ENCODE data around the gene SERGEF. TPM values are rescaled to one million over a fixed set of nuclear protein-coding genes. Genes with fewer than 3 reads are reported as not detected.

The SERGEF gene
- total RNA-seq, 1 donor: 61.8 TPM

DNA sequence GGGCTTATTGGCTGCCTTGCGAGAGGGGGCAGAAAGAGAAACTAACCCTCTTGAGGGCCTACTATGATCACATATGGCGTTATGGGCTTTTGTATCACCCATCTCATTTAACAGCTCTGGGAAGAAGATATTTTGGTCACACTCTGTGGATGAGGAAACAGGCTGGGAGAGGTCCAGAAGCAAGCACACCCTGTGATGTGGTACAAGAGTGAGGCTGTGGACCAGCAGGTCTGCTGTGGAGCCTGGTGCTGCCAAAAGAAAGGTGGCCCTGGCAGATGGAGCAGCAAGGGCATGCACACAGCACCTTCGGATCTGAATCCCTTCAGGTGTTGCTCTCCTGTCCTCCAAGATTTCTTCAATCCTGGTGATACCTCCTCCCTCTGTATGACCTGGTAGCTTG, 214.1 kb downstream of the SERGEF start:
- no peaks in the 10 kb centered on the region for H3K9me3 ChIP-seq (ENCODE audit: low read depth, low read length)
- H3K4me3 ChIP-seq (ENCODE audit: low read length): no peak overlapping the region
- H3K27me3 ChIP-seq (ENCODE audit: insufficient read depth, low read length): no peaks in the 10 kb centered on the region
- H3K4me1 ChIP-seq (ENCODE audit: insufficient read depth, low read length): no peaks in the 10 kb centered on the region

DNA sequence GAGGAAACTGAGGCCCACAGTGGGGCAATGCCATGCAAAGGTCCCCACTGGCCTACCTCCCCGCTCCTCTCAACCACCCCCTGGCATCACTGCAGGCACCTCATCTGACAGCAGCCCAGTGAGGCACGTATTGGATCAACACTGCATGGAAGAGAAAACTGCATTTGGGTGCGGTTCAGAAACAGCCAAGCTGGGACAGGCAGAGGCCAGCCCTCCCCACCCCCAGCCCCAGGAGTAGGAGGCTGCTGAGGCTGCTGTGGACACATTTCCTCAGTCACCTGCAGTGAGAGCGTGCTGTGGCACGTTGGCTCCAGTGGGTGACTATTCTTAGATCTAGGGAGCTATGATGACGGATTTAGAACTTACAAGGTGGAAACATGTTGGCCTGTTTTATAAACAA, 214.6 kb downstream of the SERGEF start:
- Histone ChIP-seq H3K4me1 (ENCODE audit: insufficient read depth, low read length) (no peaks in the 10 kb centered on the region), H3K4me3 (ENCODE audit: low read length) (no peak overlapping the region), H3K9me3 (ENCODE audit: low read depth, low read length) (no peaks in the 10 kb centered on the region), H3K27me3 (ENCODE audit: insufficient read depth, low read length) (no peaks in the 10 kb centered on the region)

DNA sequence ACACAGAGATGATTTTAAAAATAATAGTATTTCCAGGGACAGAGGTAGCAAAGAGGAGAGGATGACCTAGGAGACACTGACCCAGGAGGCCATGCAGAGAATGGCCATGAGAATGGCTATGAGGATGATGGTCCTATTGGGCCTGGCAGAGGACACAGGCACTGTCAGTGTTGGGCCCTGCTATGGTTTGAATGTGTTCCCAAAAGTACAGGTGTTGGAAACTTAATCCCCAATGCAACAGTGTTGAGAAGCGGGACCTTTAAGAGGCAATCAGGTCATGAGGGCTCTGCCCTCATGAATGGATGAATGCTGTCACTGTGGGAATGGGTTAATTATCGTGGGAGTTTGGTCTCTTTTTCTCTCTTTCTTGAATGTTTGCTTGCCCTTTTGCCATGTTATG, 216.7 kb downstream of the SERGEF start:
- Histone ChIP-seq H3K9me3 (ENCODE audit: low read depth, low read length) (no peaks in the 10 kb centered on the region), H3K4me3 (ENCODE audit: low read length) (no peak overlapping the region), H3K4me1 (ENCODE audit: insufficient read depth, low read length) (no peaks in the 10 kb centered on the region), H3K27me3 (ENCODE audit: insufficient read depth, low read length) (no peaks in the 10 kb centered on the region)

DNA sequence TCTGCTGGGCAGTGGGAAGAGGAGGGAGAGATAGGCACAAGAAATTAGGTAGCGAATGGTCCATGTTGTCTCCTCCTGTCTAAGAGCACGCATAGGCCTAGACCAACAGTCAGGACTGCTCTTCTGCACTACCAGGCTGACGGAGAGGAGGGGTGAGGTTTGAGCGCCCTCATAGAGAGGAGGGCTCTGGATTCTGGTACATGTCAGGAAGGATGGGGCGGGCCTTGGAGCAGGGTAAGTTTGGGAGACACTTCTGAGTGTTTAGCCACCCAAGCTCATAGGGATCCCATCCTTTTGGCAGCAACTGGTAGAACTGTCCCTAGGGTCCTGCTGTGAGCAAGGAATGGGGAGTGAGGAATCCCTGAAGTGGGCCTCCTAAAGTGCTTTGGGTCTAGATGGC, 217.9 kb downstream of the SERGEF start:
- Histone ChIP-seq H3K4me3 (ENCODE audit: low read length) (no peak overlapping the region), H3K27me3 (ENCODE audit: insufficient read depth, low read length) (no peaks in the 10 kb centered on the region), H3K4me1 (ENCODE audit: insufficient read depth, low read length) (no peaks in the 10 kb centered on the region), H3K9me3 (ENCODE audit: low read depth, low read length) (no peaks in the 10 kb centered on the region)

DNA sequence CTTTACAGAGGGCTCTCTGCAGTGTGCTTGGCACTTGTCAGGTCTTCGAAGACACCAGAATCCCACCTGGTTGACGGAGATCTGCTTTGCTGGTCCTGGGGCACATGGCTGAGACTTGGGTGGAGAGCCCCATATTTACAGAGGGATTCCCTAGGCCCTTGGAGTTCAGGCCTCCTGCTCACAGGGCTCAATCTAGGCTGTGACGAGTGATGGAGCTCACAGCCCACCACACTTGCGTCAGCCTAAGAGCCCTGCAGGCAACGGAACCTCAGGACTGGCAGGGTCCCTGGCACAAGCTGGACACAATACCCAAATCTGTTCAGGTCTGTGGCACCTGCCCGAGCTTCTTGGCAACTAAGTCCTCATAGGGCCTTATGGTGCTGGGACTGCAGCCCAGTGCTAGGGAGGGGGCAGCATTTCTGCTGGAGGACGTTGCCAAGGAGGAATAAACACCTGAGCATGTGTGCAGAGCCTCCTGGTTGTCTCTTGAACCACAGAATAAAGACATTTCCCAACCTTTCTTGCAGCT, 219.1 kb downstream of the SERGEF start:
- H3K9me3 ChIP-seq (ENCODE audit: low read depth, low read length): no peaks in the 10 kb centered on the region
- H3K27me3 ChIP-seq (ENCODE audit: insufficient read depth, low read length): no peaks in the 10 kb centered on the region
- no peak overlapping the region for H3K4me3 ChIP-seq (ENCODE audit: low read length)
- H3K4me1 ChIP-seq (ENCODE audit: insufficient read depth, low read length): no peaks in the 10 kb centered on the region

DNA sequence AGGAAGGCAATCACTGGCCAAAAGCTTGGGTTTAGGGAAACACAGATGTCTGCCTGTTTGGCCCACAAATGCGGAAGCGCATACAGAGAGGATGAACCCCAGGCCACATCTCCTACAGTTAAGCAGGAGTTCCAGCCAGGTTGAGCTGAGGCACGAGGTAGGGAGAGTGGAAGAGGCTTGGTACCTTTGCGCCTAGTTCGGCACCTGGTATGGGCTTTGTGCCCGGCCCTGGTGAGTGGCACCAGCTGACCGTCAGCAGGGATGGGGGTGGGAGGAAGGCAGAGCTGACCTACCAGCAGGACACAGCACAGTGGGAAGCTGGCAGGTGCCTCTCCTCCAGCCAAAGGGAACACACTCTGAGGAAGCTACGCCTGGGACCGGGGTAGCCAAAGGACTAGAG, 220.7 kb downstream of the SERGEF start:
- Histone ChIP-seq H3K4me3 (ENCODE audit: low read length) (no peak overlapping the region), H3K9me3 (ENCODE audit: low read depth, low read length) (no peaks in the 10 kb centered on the region), H3K4me1 (ENCODE audit: insufficient read depth, low read length) (no peaks in the 10 kb centered on the region), H3K27me3 (ENCODE audit: insufficient read depth, low read length) (no peaks in the 10 kb centered on the region)

DNA sequence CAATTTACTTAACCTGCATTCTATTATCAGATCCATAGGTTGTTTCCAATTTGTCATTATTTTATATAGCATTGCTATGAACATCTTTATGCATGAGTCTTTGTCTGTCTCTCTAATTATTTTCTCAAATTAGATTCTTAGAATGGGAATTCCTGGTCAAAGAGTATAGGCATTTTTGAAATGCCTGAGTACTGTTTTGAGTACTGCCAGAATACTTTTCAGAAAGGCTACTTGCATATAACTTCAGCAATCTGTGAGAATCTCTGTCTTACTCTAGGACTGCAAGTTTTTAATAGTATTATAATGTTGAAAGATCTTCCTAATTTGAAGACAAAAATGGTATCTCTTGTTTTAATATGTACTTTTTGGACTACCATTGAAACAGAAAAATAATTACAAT, 221.7 kb downstream of the SERGEF start:
- no peaks in the 10 kb centered on the region for H3K4me1 ChIP-seq (ENCODE audit: insufficient read depth, low read length)
- no peaks in the 10 kb centered on the region for H3K27me3 ChIP-seq (ENCODE audit: insufficient read depth, low read length)

DNA sequence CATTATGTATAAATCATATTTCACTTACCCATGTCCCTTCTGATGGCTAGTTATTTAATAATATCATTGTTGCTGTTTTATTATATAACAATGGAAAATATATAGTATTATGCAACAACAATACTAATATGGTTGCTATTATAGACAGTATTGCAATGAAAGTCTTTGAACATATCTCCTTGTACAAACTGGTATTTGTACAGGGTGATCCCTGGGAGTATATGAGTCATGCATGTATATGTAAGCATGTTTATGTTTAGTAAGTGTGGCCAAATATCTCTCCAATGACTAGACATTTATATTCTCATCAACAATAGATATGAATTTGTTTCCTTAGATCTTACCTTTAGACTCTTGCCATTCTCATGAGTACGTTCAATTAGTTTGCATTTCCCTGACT, 222.4 kb downstream of the SERGEF start:
- no peaks in the 10 kb centered on the region for H3K9me3 ChIP-seq (ENCODE audit: low read depth, low read length)
- no peak overlapping the region for H3K4me3 ChIP-seq (ENCODE audit: low read length)
- H3K4me1 ChIP-seq (ENCODE audit: insufficient read depth, low read length): no peaks in the 10 kb centered on the region
- no peaks in the 10 kb centered on the region for H3K27me3 ChIP-seq (ENCODE audit: insufficient read depth, low read length)

More for the DNA sequence above, 221.7 kb downstream of the SERGEF start:
- H3K9me3 ChIP-seq (ENCODE audit: low read depth, low read length): no peaks in the 10 kb centered on the region
- H3K4me3 ChIP-seq (ENCODE audit: low read length): no peak overlapping the region

DNA sequence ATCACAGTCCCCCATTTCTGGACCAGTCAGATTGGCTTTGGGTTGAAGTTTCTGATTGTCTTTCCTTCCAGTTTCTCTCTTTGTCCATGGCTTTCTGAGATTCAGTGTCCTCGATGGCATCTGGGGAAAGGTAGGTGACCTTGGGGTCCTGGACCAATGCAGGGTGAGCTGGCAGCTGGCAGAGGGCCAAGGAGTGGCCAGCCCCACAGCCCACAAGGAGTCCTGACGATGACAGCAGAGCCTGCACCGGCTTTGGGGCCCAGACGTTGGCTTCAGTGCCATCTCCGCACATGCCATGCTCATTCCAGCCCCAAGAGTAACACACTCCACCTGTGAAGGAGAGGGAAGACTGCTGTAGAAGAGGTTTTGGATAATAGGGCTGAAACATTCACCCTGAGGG, 224.8 kb downstream of the SERGEF start:
- Histone ChIP-seq H3K9me3 (ENCODE audit: low read depth, low read length) (no peaks in the 10 kb centered on the region), H3K4me3 (ENCODE audit: low read length) (no peak overlapping the region), H3K27me3 (ENCODE audit: insufficient read depth, low read length) (no peaks in the 10 kb centered on the region)

DNA sequence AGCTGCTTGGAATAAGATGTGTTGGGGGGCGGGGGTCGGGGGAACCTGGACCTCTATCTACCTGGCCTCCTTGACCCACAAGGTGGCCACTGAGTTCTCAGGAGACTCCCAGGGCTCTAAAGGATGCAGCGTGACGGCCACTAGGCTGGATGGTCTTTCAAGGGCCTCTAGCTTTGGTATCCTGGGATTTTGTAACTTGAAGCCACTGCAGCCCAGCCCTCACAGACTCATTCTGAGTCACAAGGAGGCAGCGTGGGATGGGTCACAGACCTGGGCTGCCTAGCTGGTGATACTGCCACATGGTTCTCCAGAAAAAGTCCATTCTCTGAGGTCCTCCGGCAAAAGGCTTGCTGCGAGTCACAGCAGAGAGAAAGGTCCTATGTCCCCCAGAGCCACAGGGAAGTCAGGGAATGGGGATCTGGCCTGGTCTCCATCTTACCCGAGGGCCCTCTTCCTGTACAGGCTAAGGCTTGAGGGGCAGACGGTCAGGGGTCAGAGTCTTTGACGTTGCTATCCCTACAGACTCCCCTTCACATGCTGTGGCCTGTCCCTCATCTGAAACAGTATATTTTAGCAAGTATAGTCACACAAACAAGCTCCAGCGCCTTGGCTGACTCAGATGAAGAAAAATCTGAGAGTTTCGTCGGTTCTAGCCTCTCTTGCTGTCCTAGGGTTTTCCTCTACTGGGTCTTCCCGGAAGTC, 225.9 kb downstream of the SERGEF start:
- Histone ChIP-seq H3K4me3 (ENCODE audit: low read length) (no peak overlapping the region), H3K9me3 (ENCODE audit: low read depth, low read length) (no peaks in the 10 kb centered on the region), H3K27me3 (ENCODE audit: insufficient read depth, low read length) (no peaks in the 10 kb centered on the region), H3K4me1 (ENCODE audit: insufficient read depth, low read length) (no peaks in the 10 kb centered on the region)

More for the DNA sequence above, 224.8 kb downstream of the SERGEF start:
- H3K4me1 ChIP-seq (ENCODE audit: insufficient read depth, low read length): no peaks in the 10 kb centered on the region

DNA sequence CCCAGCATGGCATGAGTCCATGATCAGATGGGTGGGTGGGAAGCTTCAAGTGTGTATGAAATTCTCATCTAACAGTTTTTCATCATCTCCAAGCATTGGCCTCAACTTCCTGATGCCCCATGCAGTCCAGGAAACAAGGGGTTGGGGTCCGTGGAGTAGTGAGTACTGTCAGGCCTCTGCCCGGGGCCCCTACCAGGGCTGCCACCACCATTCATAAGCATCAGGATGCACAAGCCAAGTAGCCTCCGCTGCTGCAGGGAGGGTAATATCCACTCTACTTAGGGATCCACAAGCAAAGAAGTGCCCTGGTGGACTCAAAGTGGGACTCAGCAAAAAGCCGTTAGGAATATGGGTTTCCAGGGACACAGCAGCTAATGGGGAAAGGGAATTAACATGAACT, 229.0 kb downstream of the SERGEF start:
- H3K4me3 ChIP-seq (ENCODE audit: low read length): no peak overlapping the region
- H3K9me3 ChIP-seq (ENCODE audit: low read depth, low read length): no peaks in the 10 kb centered on the region
- H3K27me3 ChIP-seq (ENCODE audit: insufficient read depth, low read length): no peaks in the 10 kb centered on the region
- no peaks in the 10 kb centered on the region for H3K4me1 ChIP-seq (ENCODE audit: insufficient read depth, low read length)

DNA sequence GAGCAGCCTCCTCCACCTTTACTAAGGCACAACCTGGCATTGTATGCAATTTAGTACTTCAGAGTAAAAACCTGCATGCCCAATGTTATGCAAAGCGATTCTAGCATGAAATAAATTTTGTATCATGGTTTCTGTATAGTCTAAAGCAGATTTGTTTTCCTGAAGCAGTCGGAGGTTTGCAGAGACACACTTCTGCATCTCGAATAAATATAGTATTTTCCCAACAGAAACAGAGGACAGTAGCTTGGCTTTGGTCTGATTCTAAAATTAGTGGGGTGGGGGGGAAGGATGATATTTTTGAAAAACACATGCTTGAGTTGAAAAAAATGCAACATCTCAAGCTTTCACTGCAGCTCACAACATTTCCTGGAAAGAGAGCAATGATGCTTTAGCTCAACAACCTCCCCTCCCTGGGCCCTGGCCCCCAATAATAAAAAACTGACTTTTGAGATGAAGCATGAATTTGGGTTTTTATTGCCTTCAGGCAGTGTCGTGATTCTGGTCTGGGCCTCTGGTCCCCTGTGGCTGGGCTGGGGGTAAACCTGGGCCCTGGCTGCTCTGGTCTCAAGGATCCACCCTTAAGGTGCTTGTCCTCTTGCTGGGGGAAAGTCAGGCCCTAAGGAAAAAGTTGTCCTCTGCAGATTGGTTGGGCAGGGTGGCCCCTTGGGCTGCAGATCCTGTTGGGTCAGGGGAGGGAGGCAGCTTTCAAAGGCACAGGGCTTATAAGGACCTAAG, 230.1 kb downstream of the SERGEF start:
- no peaks in the 10 kb centered on the region for H3K4me1 ChIP-seq (ENCODE audit: insufficient read depth, low read length)
- no peaks in the 10 kb centered on the region for H3K27me3 ChIP-seq (ENCODE audit: insufficient read depth, low read length)
- H3K4me3 ChIP-seq (ENCODE audit: low read length): no peak overlapping the region
- no peaks in the 10 kb centered on the region for H3K9me3 ChIP-seq (ENCODE audit: low read depth, low read length)

DNA sequence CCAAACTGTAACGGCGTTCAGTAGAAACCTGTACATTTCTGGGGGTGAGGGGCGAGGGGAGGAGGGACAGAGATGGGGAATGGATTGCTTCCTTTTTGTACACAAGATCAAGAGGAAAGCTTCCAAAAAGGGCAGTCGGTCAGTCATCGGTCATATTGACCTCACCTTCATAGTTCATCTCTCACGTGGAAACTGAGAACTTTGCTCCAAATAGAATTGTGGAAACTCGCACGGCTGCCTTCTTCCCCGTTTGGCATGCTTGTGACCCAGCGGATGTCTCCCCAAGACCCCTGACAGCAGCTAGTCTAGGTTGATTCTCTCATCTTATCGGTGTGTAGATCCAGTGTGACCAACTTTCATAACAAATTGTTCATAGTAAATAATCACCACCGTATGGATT, 230.7 kb downstream of the SERGEF start:
- H3K9me3 ChIP-seq (ENCODE audit: low read depth, low read length): no peaks in the 10 kb centered on the region
- H3K4me1 ChIP-seq (ENCODE audit: insufficient read depth, low read length): no peaks in the 10 kb centered on the region
- no peaks in the 10 kb centered on the region for H3K27me3 ChIP-seq (ENCODE audit: insufficient read depth, low read length)
- H3K4me3 ChIP-seq (ENCODE audit: low read length): no peak overlapping the region

DNA sequence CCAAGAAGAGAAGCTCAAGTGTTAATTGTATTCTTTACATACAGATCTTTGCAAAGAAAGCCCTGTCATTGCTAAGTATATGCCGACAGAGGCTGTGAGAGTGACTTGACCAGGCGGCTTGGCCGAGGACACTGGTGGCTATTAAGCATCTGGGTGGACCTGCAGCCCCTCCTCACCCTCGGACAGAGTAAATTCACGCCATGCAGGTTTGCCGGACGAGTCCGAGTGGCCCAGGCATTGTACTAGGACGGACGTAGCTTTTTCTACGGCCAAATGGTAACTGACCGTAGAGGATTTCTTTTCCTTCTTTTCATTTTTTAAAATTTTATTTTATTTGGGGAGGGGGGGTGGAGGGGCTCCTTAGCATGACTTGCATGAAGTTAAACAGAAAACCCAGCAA, 231.2 kb downstream of the SERGEF start:
- H3K9me3 ChIP-seq (ENCODE audit: low read depth, low read length): no peaks in the 10 kb centered on the region
- no peaks in the 10 kb centered on the region for H3K27me3 ChIP-seq (ENCODE audit: insufficient read depth, low read length)
- H3K4me1 ChIP-seq (ENCODE audit: insufficient read depth, low read length): no peaks in the 10 kb centered on the region
- H3K4me3 ChIP-seq (ENCODE audit: low read length): no peak overlapping the region

DNA sequence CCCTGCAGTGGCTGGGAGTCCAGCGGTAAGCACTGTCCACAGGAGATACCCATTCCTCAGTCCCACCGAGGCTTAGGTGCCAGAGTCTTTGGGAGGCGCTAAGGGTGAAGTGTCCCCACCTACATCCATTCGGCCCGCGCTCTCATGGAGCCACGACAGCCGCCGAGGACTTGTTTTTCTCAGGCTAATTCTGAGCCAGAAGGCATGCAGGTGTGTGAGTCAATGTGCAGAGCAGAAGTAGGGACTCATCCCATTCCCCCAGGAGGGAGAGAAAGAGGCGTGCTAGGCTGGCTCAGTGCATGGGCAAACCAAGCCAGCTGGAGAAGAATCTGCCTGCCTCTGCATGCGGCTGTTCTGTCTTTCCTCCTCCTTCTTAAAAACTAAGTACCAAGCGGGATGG, 231.6 kb downstream of the SERGEF start:
- Histone ChIP-seq H3K4me1 (ENCODE audit: insufficient read depth, low read length) (no peaks in the 10 kb centered on the region), H3K27me3 (ENCODE audit: insufficient read depth, low read length) (no peaks in the 10 kb centered on the region), H3K4me3 (ENCODE audit: low read length) (no peak overlapping the region), H3K9me3 (ENCODE audit: low read depth, low read length) (no peaks in the 10 kb centered on the region)

DNA sequence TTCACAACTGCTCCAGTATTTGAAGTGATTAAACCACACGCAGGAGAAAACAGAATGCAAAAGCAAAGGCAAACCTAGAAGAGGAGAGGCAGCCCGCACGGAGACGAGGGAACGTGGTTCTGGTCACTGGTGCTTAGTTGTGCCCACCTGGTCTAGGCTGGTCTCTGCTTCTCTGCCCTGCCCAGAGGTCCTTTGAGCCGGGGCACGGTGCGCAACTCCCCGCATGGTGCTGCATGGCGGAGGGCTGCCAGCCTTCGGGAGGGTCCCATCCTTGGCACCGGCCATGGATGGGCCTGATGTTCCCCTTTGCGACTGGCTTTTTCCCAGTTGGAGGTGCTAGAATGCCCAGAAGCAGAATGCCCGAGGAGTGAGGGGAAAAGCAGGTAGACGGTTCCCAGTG, 232.2 kb downstream of the SERGEF start:
- Histone ChIP-seq H3K9me3 (ENCODE audit: low read depth, low read length) (no peaks in the 10 kb centered on the region), H3K4me3 (ENCODE audit: low read length) (no peak overlapping the region), H3K27me3 (ENCODE audit: insufficient read depth, low read length) (no peaks in the 10 kb centered on the region), H3K4me1 (ENCODE audit: insufficient read depth, low read length) (no peaks in the 10 kb centered on the region)
